ENCODE data around the gene HELZ2.

Gene HELZ2

GRCh38 chr20:63548542-63548941, 25.5 kb downstream of the HELZ2 start:
- DNase-seq, result no peak

GRCh38 chr20:63547725-63548480, 26.1 kb downstream of the HELZ2 start, which contains the start of gene SRMS:
Gene SRMS (minus strand): TSS chr20:63547749. CDS start chr20:63547463, 286 bp downstream.
- no peak for DNase-seq

- DNase-seq, result no peak
Measured at GRCh38 chr20:63546956-63547724, 26.9 kb downstream of the HELZ2 start.

- DNase-seq, result no peak
Measured at GRCh38 chr20:63546256-63546955, 27.6 kb downstream of the HELZ2 start.

- DNase-seq, result peak; percentile 46
Measured at GRCh38 chr20:63545814-63546213, 28.2 kb downstream of the HELZ2 start.

GRCh38 chr20:63544958-63545516, 29.0 kb downstream of the HELZ2 start:
- no peak for DNase-seq

- no peak for DNase-seq
Measured at GRCh38 chr20:63544241-63544957, 29.6 kb downstream of the HELZ2 start.

GRCh38 chr20:63543733-63544132, 30.3 kb downstream of the HELZ2 start:
- no peak for DNase-seq

- DNase-seq, result no peak
Measured at GRCh38 chr20:63543131-63543530, 30.9 kb downstream of the HELZ2 start.

GRCh38 chr20:63542696-63543095, 31.3 kb downstream of the HELZ2 start:
- DNase-seq, result peak; percentile 47

- peak; percentile 57 for DNase-seq
Measured at GRCh38 chr20:63542031-63542559, 31.9 kb downstream of the HELZ2 start.

GRCh38 chr20:63541371-63541770, 32.7 kb downstream of the HELZ2 start:
- no peak for DNase-seq

GRCh38 chr20:63540417-63541186, 33.4 kb downstream of the HELZ2 start:
- DNase-seq, result no peak

GRCh38 chr20:63539441-63540370, 34.3 kb downstream of the HELZ2 start:
- DNase-seq, result no peak

- DNase-seq, result no peak
Measured at GRCh38 chr20:63539092-63539430, 35.0 kb downstream of the HELZ2 start.

GRCh38 chr20:63538204-63539091, 35.6 kb downstream of the HELZ2 start:
- DNase-seq, result peak; percentile 86

- peak; percentile 93 for DNase-seq
Measured at GRCh38 chr20:63537525-63538203, 36.4 kb downstream of the HELZ2 start.

GRCh38 chr20:63536997-63537524, 37.0 kb downstream of the HELZ2 start, which contains the start of gene PTK6:
Gene PTK6 (minus strand): TSS chr20:63537376. CDS start chr20:63537314, 62 bp downstream.
- peak; percentile 73 for DNase-seq
